Activated T-helper 2 cell treated with anti-CD3 and anti-CD28 coated beads, Interferon-gamma antibody, Interleukin-2, Interleukin-4, amounts not matched to agents 10 μg/mL and 5 μg/mL and 100 μg/mL, durations not matched to agents 14 hours and 24 hours and 36 hours (primary cell): ENCODE data around the gene OTOS. TPM values are rescaled to one million over a fixed set of nuclear protein-coding genes. Genes with fewer than 3 reads are reported as not detected.

Source experiments
- DNase-seq: peaks from one replicate; pipeline ENCODE4 v3.0.0; 2021; ENCODE audit warnings: low spot score
- H3K27ac Mint-ChIP-seq: one replicate; pipeline ENCODE4 v1.8.0; 2021; ENCODE audit warnings: mixed read lengths
- H3K27me3 Mint-ChIP-seq: one replicate; pipeline ENCODE4 v1.8.0; 2021; ENCODE audit warnings: low read depth, mixed read lengths
- H3K36me3 Mint-ChIP-seq: one replicate; pipeline ENCODE4 v1.8.0; 2021; ENCODE audit warnings: low read depth, mixed read lengths
- H3K4me1 Mint-ChIP-seq: one replicate; pipeline ENCODE4 v1.8.0; 2021; ENCODE audit warnings: low read depth, mixed read lengths
- H3K4me3 Mint-ChIP-seq: one replicate; pipeline ENCODE4 v1.8.0; 2021; ENCODE audit warnings: low read depth, mild to moderate bottlenecking, moderate library complexity, mixed read lengths
- H3K9me3 Mint-ChIP-seq: one replicate; pipeline ENCODE4 v1.8.0; 2021; ENCODE audit warnings: mixed read lengths
- intact Hi-C: fragments of 100-400 bp; cut with micrococcal nuclease; formaldehyde crosslinking; loops from one replicate; pipeline ENCODE4 v1.15.1; 2023
- total RNA-seq: library from RNA; stranded (reverse); gene quantifications from 2 replicates; pipeline ENCODE4 v1.2.3, GENCODE V29; 2022

OTOS gene
- total RNA-seq, 1 donor from 2014 or later = not detected

- H3K4me1 Mint-ChIP-seq = peaks cover 17% of the 10 kb centered on the region
- no peaks in the 10 kb centered on the region for H3K9me3 Mint-ChIP-seq
- intact Hi-C loops = loop anchor here (10.0 kb wide), 1 partner anchor 111 kb away; the partner anchor contains the start of gene NDUFA10
- H3K27me3 Mint-ChIP-seq = no peaks in the 10 kb centered on the region
- DNase-seq = peak; percentile 81
- peak within 1 kb of the TSS; percentile 96 for H3K4me3 Mint-ChIP-seq
- peak within 1 kb of the TSS; percentile 82 for H3K27ac Mint-ChIP-seq
- peaks cover 25% of the 10 kb centered on the region for H3K36me3 Mint-ChIP-seq
Measured at GRCh38 chr2:240136013-240136670, 4.3 kb downstream of the OTOS start, which contains the start of gene COPS9. COPS9 (minus strand) TSS chr2:240136305; CDS start chr2:240136284, 21 bp downstream.

- no peak for DNase-seq
- peaks cover 29% of the 10 kb centered on the region for H3K36me3 Mint-ChIP-seq
- H3K4me3 Mint-ChIP-seq = peak overlapping the region; percentile 96
- H3K4me1 Mint-ChIP-seq = peaks cover 17% of the 10 kb centered on the region
- intact Hi-C loops = loop anchor here (10.0 kb wide), 1 partner anchor 111 kb away; the partner anchor contains the start of gene NDUFA10
- no peaks in the 10 kb centered on the region for H3K27me3 Mint-ChIP-seq
- H3K9me3 Mint-ChIP-seq = no peaks in the 10 kb centered on the region
- peak overlapping the region; percentile 82 for H3K27ac Mint-ChIP-seq
Measured at GRCh38 chr2:240135706-240136012, 4.8 kb downstream of the OTOS start.

- intact Hi-C loops = loop anchor here (10.0 kb wide), 1 partner anchor 110 kb away; the partner anchor contains the start of gene NDUFA10
- peak overlapping the region; percentile 96 for H3K4me3 Mint-ChIP-seq
- H3K4me1 Mint-ChIP-seq = peaks cover 17% of the 10 kb centered on the region
- peak overlapping the region; percentile 82 for H3K27ac Mint-ChIP-seq
- H3K9me3 Mint-ChIP-seq = no peaks in the 10 kb centered on the region
- DNase-seq = no peak
- H3K27me3 Mint-ChIP-seq = no peaks in the 10 kb centered on the region
- H3K36me3 Mint-ChIP-seq = peaks cover 36% of the 10 kb centered on the region
Measured at GRCh38 chr2:240134956-240135520, 5.4 kb downstream of the OTOS start.

DNA sequence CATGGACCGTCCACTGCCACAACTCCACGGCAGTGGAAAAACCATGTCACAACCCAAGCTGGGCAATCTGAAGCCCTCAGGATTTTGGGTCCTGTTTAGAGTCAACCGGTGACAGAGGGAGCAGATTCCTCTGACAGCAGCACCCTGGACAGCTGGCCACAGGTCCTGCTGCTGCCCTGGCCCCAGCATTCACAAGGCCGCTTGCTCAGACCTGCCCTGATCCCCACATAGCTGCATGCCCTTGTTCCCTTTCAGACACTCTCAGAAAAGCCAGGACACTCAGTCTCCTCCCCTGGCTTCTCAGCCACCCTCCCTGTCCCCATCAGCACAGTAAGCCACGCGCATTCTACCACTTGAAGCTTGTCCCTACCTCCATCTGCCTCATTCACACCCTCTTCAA, 6.0 kb downstream of the OTOS start:
- peak overlapping the region; percentile 96 for H3K4me3 Mint-ChIP-seq
- no peaks in the 10 kb centered on the region for H3K9me3 Mint-ChIP-seq
- H3K27ac Mint-ChIP-seq = no peak overlapping the region
- H3K4me1 Mint-ChIP-seq = peaks cover 17% of the 10 kb centered on the region
- DNase-seq = no peak
- no peaks in the 10 kb centered on the region for H3K27me3 Mint-ChIP-seq
- intact Hi-C loops = loop anchor here (10.0 kb wide), 1 partner anchor 110 kb away; the partner anchor contains the start of gene NDUFA10
- H3K36me3 Mint-ChIP-seq = peaks cover 41% of the 10 kb centered on the region

GRCh38 chr2:240133401-240133800, 7.1 kb downstream of the OTOS start:
- Mint-ChIP-seq H3K27me3 (no peaks in the 10 kb centered on the region), H3K27ac (no peak overlapping the region), H3K4me1 (peaks cover 17% of the 10 kb centered on the region), H3K36me3 (peaks cover 42% of the 10 kb centered on the region), H3K4me3 (peak overlapping the region; percentile 33), H3K9me3 (no peaks in the 10 kb centered on the region)
- DNase-seq = no peak
- intact Hi-C loops = loop anchor here (10.0 kb wide), 1 partner anchor 109 kb away; the partner anchor contains the start of gene NDUFA10

- Mint-ChIP-seq H3K36me3 (peaks cover 49% of the 10 kb centered on the region), H3K4me1 (peaks cover 17% of the 10 kb centered on the region), H3K27me3 (no peaks in the 10 kb centered on the region), H3K4me3 (no peak overlapping the region), H3K9me3 (no peaks in the 10 kb centered on the region), H3K27ac (no peak overlapping the region)
- intact Hi-C loops = loop anchor here (10.0 kb wide), 1 partner anchor 108 kb away; the partner anchor contains the start of gene NDUFA10
- DNase-seq = no peak
Measured at GRCh38 chr2:240132651-240132980, 7.8 kb downstream of the OTOS start.

GRCh38 chr2:240131941-240132650, 8.4 kb downstream of the OTOS start:
- no peaks in the 10 kb centered on the region for H3K27me3 Mint-ChIP-seq
- no peak for DNase-seq
- intact Hi-C loops = loop anchor here (10.0 kb wide), 1 partner anchor 107 kb away; the partner anchor contains the start of gene NDUFA10
- peaks cover 49% of the 10 kb centered on the region for H3K36me3 Mint-ChIP-seq
- no peaks in the 10 kb centered on the region for H3K9me3 Mint-ChIP-seq
- peaks cover 15% of the 10 kb centered on the region for H3K4me1 Mint-ChIP-seq
- H3K27ac Mint-ChIP-seq = no peak overlapping the region
- H3K4me3 Mint-ChIP-seq = no peak overlapping the region

DNA sequence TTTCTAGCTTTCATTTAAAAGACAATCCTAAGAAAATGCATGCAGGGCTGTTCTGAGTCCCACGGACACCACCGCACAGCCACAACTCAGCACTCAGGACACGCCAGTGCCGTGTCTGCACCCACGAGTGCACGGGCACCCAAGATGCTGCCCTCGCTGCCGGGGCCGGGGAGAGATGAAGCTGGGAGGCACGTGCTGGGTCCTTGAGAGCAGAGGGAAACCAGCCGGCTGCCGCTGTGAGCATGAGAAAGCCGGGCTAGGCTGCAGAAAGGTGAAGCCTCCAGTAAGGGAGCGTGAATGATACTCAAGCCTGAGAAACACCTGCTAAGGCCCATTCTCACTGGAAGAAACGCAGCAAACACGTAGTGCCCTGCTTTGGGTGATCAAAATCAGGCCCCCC, 9.2 kb downstream of the OTOS start:
- no peaks in the 10 kb centered on the region for H3K27me3 Mint-ChIP-seq
- no peak for DNase-seq
- no peak overlapping the region for H3K27ac Mint-ChIP-seq
- H3K9me3 Mint-ChIP-seq = no peaks in the 10 kb centered on the region
- H3K4me3 Mint-ChIP-seq = no peak overlapping the region
- intact Hi-C loops = loop anchor here (10.0 kb wide), 1 partner anchor 106 kb away; the partner anchor contains the start of gene NDUFA10
- peaks cover 49% of the 10 kb centered on the region for H3K36me3 Mint-ChIP-seq
- peaks cover 13% of the 10 kb centered on the region for H3K4me1 Mint-ChIP-seq

GRCh38 chr2:240130393-240131195, 9.9 kb downstream of the OTOS start:
- Mint-ChIP-seq H3K27me3 (no peaks in the 10 kb centered on the region), H3K36me3 (peaks cover 48% of the 10 kb centered on the region), H3K4me1 (peaks cover 12% of the 10 kb centered on the region), H3K9me3 (no peaks in the 10 kb centered on the region), H3K27ac (no peak overlapping the region), H3K4me3 (no peak overlapping the region)
- DNase-seq = no peak
- intact Hi-C loops = loop anchor here (10.0 kb wide), 1 partner anchor 106 kb away; the partner anchor contains the start of gene NDUFA10

DNA sequence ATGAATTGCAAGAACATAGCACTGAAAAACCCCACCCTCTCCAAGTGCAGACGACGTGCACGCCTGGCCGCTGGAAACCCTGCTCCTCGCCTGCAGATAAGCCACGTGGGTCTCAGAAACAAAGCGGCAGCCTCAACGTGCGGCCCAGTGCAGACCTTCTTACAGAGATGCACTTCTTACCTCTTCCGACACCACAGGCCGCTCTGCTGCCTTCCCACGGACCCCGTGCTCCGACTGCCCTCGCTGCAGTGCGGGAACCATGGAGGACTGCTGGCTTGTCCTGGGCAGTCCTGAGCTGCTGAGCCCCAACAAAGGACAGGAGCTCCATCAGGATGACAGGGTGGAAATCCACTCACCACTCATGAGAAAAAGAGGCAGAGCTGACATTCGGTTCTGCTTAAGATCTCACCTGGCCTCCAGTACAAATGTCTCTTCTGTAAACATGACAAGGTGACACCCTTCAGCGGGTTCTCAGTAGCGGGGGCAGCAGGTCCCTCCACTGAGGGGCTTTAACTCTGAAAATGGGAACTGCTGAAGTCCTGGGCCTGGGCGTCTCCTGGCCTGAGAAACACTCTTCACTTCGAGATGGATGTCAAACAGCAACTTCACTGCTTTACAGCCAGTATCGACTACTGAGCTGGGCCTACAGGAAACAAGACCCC, 10.6 kb downstream of the OTOS start:
- H3K4me1 Mint-ChIP-seq = peaks cover 5% of the 10 kb centered on the region
- H3K4me3 Mint-ChIP-seq = no peak overlapping the region
- H3K27me3 Mint-ChIP-seq = no peaks in the 10 kb centered on the region
- peaks cover 44% of the 10 kb centered on the region for H3K36me3 Mint-ChIP-seq
- intact Hi-C loops = loop anchor here (10.0 kb wide), 1 partner anchor 105 kb away; the partner anchor contains the start of gene NDUFA10
- H3K9me3 Mint-ChIP-seq = no peaks in the 10 kb centered on the region
- no peak overlapping the region for H3K27ac Mint-ChIP-seq
- DNase-seq = no peak

DNA sequence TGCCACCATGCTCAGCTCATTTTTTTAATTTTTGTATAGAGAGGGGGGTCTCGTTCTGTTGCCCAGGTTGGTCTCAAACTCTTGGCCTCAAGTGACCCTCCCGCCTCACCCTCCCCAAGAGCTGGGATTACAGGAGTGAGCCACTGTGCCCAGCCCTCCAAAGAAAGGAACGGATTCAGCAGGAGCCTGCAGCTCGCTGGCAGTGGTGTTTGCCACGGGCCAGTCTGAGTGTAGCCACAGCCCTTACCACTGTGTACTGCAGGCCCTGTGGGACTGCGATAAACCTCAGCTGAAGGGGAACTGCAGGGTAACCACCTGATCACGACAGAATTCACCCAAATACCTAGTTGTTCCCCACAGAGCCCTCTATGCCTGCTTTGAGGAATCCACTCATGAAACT, 11.1 kb downstream of the OTOS start:
- H3K9me3 Mint-ChIP-seq = no peaks in the 10 kb centered on the region
- peaks cover 44% of the 10 kb centered on the region for H3K36me3 Mint-ChIP-seq
- no peak overlapping the region for H3K27ac Mint-ChIP-seq
- intact Hi-C loops = no loop called here
- no peak for DNase-seq
- H3K27me3 Mint-ChIP-seq = no peaks in the 10 kb centered on the region
- no peak overlapping the region for H3K4me3 Mint-ChIP-seq
- no peaks in the 10 kb centered on the region for H3K4me1 Mint-ChIP-seq
